ENCODE data around the gene ROGDI.

The ROGDI gene

DNA sequence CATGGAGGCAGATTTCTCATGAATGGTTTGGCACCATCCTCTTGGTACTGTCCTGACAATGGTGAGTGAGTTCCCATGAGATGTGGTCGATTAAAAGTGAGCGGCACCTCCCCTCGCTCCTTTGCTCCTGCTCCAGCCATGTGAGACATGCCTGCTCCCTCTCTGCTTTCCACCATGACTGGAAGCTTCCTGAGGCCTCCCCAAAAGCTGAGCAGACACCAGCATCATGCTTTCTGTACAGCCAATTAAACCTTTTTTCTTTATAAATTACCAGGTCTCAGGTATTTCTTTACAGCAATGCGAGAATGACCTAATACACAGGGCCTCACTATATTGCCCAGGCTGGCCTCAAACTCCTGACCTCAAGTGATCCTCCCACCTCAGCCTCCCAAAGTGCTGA, 47.6 kb downstream of the ROGDI start:
- Histone ChIP-seq H3K4me1 (ENCODE audit: control insufficient read depth, insufficient read depth, low read length) (no peaks in the 10 kb centered on the region), H3K9me3 (ENCODE audit: control insufficient read depth, insufficient read depth, low read depth, low read length) (no peaks in the 10 kb centered on the region), H3K4me3 (ENCODE audit: low read depth, low read length) (no peak overlapping the region), H3K27ac (ENCODE audit: extremely low read depth, low read depth, low read length) (no peak overlapping the region), H3K36me3 (ENCODE audit: control insufficient read depth in 2 of 2, insufficient read depth in 1 of 2, low read length in 2 of 2) (peaks cover 41 to 87% of the 10 kb centered on the region in 2 experiments)
- ChIA-PET POLR2A (no interaction called here), CTCF (no interaction called here)
- TF ChIP-seq ZFP41 (tag by site-specific recombination; IDR thresholded peaks at IDR 0.05; ENCODE audit: borderline replicate concordance) (no peak), ZNF776 (tag by site-specific recombination; IDR thresholded peaks at IDR 0.05; ENCODE audit: borderline replicate concordance) (peak; percentile 91)

DNA sequence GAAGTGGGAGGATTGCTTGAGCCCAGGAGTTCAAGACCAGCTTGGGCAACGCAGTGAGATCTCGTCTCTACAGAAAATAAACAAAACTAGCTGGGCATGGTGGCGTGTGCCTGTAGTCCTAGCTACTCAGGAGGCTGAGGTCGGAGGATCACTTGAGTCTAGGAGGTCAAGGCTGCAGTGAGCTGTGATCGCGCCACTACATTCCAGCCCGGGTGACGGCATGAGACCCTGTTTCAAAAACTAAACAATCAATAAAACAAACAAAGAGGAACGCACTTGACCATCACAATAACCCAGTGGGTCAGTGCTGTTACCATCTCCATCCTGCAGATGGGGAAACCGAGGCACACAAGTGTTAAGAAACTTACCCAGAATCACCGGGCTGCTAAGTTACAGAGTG, 49.2 kb downstream of the ROGDI start:
- Histone ChIP-seq H3K27ac (ENCODE audit: extremely low read depth, low read depth, low read length) (no peak overlapping the region), H3K36me3 (ENCODE audit: control insufficient read depth in 2 of 2, insufficient read depth in 1 of 2, low read length in 2 of 2) (peaks cover 28 to 76% of the 10 kb centered on the region in 2 experiments), H3K4me3 (ENCODE audit: low read depth, low read length) (no peak overlapping the region), H3K4me1 (ENCODE audit: control insufficient read depth, insufficient read depth, low read length) (no peaks in the 10 kb centered on the region), H3K9me3 (ENCODE audit: control insufficient read depth, insufficient read depth, low read depth, low read length) (no peaks in the 10 kb centered on the region)
- CTCF ChIA-PET: no interaction called here
- POLR2A ChIA-PET: interaction anchor here (1.3 kb wide), 1 partner anchor 15 kb away, joined by 3 read pairs; no protein-coding TSS in a partner anchor
- no peak for TF ChIP-seq ZEB2 (tag by site-specific recombination; IDR thresholded peaks at IDR 0.05)
- no peak for TF ChIP-seq ZSCAN16 (tag by site-specific recombination; IDR thresholded peaks at IDR 0.05)
- no peak for TF ChIP-seq KLF8 (tag by site-specific recombination; IDR thresholded peaks at IDR 0.05)
- TF ChIP-seq ZBTB48 (tag by site-specific recombination; IDR thresholded peaks at IDR 0.05): no peak
- no peak for TF ChIP-seq ZNF548 (tag by site-specific recombination; IDR thresholded peaks at IDR 0.05)
- no peak for TF ChIP-seq ZNF76 (tag by site-specific recombination; IDR thresholded peaks at IDR 0.05; ENCODE audit: borderline replicate concordance, low read depth)
- no peak for TF ChIP-seq ZNF24 (tag by site-specific recombination; IDR thresholded peaks at IDR 0.05)
- TF ChIP-seq ZNF19 (tag by site-specific recombination; IDR thresholded peaks at IDR 0.05; ENCODE audit: low read depth): no peak
- no peak for TF ChIP-seq KLF10 (tag by site-specific recombination; IDR thresholded peaks at IDR 0.05)
- no peak for TF ChIP-seq KLF1 (tag by site-specific recombination; IDR thresholded peaks at IDR 0.05)
- TF ChIP-seq, protein P1, sequence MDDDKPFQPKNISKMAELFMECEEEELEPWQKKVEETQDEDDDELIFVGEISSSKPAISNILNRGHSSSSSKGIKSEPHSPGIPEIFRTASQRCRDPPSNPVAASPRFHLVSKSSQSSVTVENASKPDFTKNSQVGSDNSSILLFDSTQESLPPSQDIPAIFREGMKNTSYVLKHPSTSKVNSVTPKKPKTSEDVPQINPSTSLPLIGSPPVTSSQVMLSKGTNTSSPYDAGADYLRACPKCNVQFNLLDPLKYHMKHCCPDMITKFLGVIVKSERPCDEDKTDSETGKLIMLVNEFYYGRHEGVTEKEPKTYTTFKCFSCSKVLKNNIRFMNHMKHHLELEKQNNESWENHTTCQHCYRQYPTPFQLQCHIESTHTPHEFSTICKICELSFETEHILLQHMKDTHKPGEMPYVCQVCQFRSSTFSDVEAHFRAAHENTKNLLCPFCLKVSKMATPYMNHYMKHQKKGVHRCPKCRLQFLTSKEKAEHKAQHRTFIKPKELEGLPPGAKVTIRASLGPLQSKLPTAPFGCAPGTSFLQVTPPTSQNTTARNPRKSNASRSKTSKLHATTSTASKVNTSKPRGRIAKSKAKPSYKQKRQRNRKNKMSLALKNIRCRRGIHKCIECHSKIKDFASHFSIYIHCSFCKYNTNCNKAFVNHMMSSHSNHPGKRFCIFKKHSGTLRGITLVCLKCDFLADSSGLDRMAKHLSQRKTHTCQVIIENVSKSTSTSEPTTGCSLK (tag by site-specific recombination; IDR thresholded peaks at IDR 0.05): no peak
- no peak for TF ChIP-seq ZNF266 (tag by site-specific recombination; IDR thresholded peaks at IDR 0.05; ENCODE audit: low read depth)
- no peak for TF ChIP-seq EGR2 (tag by site-specific recombination; IDR thresholded peaks at IDR 0.05; ENCODE audit: low read depth)
- TF ChIP-seq ZNF202 (tag by site-specific recombination; IDR thresholded peaks at IDR 0.05; ENCODE audit: borderline replicate concordance): no peak
- no peak for TF ChIP-seq ZNF146 (tag by site-specific recombination; IDR thresholded peaks at IDR 0.05)
- no peak for TF ChIP-seq ZBTB20 (tag by site-specific recombination; IDR thresholded peaks at IDR 0.05)
- no peak for TF ChIP-seq ZNF112 (tag by site-specific recombination; IDR thresholded peaks at IDR 0.05)
- TF ChIP-seq, protein P2, sequence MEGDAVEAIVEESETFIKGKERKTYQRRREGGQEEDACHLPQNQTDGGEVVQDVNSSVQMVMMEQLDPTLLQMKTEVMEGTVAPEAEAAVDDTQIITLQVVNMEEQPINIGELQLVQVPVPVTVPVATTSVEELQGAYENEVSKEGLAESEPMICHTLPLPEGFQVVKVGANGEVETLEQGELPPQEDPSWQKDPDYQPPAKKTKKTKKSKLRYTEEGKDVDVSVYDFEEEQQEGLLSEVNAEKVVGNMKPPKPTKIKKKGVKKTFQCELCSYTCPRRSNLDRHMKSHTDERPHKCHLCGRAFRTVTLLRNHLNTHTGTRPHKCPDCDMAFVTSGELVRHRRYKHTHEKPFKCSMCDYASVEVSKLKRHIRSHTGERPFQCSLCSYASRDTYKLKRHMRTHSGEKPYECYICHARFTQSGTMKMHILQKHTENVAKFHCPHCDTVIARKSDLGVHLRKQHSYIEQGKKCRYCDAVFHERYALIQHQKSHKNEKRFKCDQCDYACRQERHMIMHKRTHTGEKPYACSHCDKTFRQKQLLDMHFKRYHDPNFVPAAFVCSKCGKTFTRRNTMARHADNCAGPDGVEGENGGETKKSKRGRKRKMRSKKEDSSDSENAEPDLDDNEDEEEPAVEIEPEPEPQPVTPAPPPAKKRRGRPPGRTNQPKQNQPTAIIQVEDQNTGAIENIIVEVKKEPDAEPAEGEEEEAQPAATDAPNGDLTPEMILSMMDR (tag by site-specific recombination; IDR thresholded peaks at IDR 0.05): no peak

All from HEK293 (cell line).